IPS-18a (cell line): ENCODE measurements around the gene AGO4.

ENCODE experiments used
- H3K27ac ChIP-seq: one replicate; pipeline ENCODE4 v1.5.1; 2013; ENCODE audit warnings: low read length
- H3K27me3 ChIP-seq: one replicate; pipeline ENCODE4 v1.6.1; 2013; ENCODE audit warnings: mild to moderate bottlenecking, low read length; ENCODE audit not compliant: control insufficient read depth, insufficient read depth
- H3K36me3 ChIP-seq: one replicate; pipeline ENCODE4 v1.6.1; 2013; ENCODE audit warnings: low read depth, low read length; ENCODE audit not compliant: control insufficient read depth
- H3K4me1 ChIP-seq: one replicate; pipeline ENCODE4 v1.6.1; 2013; ENCODE audit warnings: low read depth, low read length; ENCODE audit not compliant: control insufficient read depth
- H3K4me3 ChIP-seq: one replicate; pipeline ENCODE4 v1.5.1; 2013; ENCODE audit warnings: low read length
- H3K9ac ChIP-seq: one replicate; pipeline ENCODE4 v1.6.1; 2013; ENCODE audit warnings: mild to moderate bottlenecking, low read length, moderate library complexity
- H3K9me3 ChIP-seq: one replicate; pipeline ENCODE4 v1.6.1; 2013; ENCODE audit warnings: low read depth, low read length; ENCODE audit not compliant: control insufficient read depth

AGO4 gene

GRCh38 chr1:35832276-35832905 lies 24.6 kb downstream of the AGO4 start:
- H3K36me3 ChIP-seq = peaks cover 29% of the 10 kb centered on the region
- no peak overlapping the region for H3K27ac ChIP-seq

GRCh38 chr1:35833395-35833794 lies 25.6 kb downstream of the AGO4 start:
- Histone ChIP-seq H3K9ac (no peak overlapping the region), H3K4me3 (no peak overlapping the region), H3K4me1 (no peaks in the 10 kb centered on the region), H3K27ac (no peak overlapping the region), H3K27me3 (no peaks in the 10 kb centered on the region), H3K36me3 (peaks cover 26% of the 10 kb centered on the region), H3K9me3 (no peaks in the 10 kb centered on the region)

More at GRCh38 chr1:35832276-35832905, 24.6 kb downstream of the AGO4 start:
- H3K4me3 ChIP-seq = no peak overlapping the region
- H3K9ac ChIP-seq = no peak overlapping the region
- no peaks in the 10 kb centered on the region for H3K4me1 ChIP-seq
- no peaks in the 10 kb centered on the region for H3K27me3 ChIP-seq
- no peaks in the 10 kb centered on the region for H3K9me3 ChIP-seq

- Histone ChIP-seq H3K4me3 (no peak overlapping the region), H3K4me1 (no peaks in the 10 kb centered on the region), H3K27ac (no peak overlapping the region), H3K9ac (no peak overlapping the region), H3K9me3 (no peaks in the 10 kb centered on the region), H3K36me3 (peaks cover 26% of the 10 kb centered on the region), H3K27me3 (no peaks in the 10 kb centered on the region)
Measured at GRCh38 chr1:35834218-35834617, 26.4 kb downstream of the AGO4 start.

- H3K36me3 ChIP-seq = peaks cover 26% of the 10 kb centered on the region
- H3K27me3 ChIP-seq = no peaks in the 10 kb centered on the region
- H3K4me1 ChIP-seq = no peaks in the 10 kb centered on the region
- no peak overlapping the region for H3K9ac ChIP-seq
- no peak overlapping the region for H3K27ac ChIP-seq
- no peak overlapping the region for H3K4me3 ChIP-seq
- no peaks in the 10 kb centered on the region for H3K9me3 ChIP-seq
Measured at GRCh38 chr1:35835398-35835797, 27.6 kb downstream of the AGO4 start.

GRCh38 chr1:35836734-35837133 lies 28.9 kb downstream of the AGO4 start:
- Histone ChIP-seq H3K27me3 (no peaks in the 10 kb centered on the region), H3K9ac (no peak overlapping the region), H3K4me1 (no peaks in the 10 kb centered on the region), H3K36me3 (peaks cover 28% of the 10 kb centered on the region), H3K27ac (no peak overlapping the region), H3K9me3 (no peaks in the 10 kb centered on the region), H3K4me3 (no peak overlapping the region)

- no peak overlapping the region for H3K27ac ChIP-seq
- peaks cover 17% of the 10 kb centered on the region for H3K36me3 ChIP-seq
- H3K4me3 ChIP-seq = no peak overlapping the region
- H3K9ac ChIP-seq = no peak overlapping the region
- no peaks in the 10 kb centered on the region for H3K9me3 ChIP-seq
- no peaks in the 10 kb centered on the region for H3K27me3 ChIP-seq
- H3K4me1 ChIP-seq = no peaks in the 10 kb centered on the region
Measured at GRCh38 chr1:35838693-35839245, 31.0 kb downstream of the AGO4 start.

- Histone ChIP-seq H3K9me3 (no peaks in the 10 kb centered on the region), H3K27ac (no peak overlapping the region), H3K27me3 (no peaks in the 10 kb centered on the region), H3K9ac (no peak overlapping the region), H3K4me1 (no peaks in the 10 kb centered on the region), H3K4me3 (no peak overlapping the region), H3K36me3 (peaks cover 9% of the 10 kb centered on the region)
Measured at GRCh38 chr1:35844826-35845225, 37.0 kb downstream of the AGO4 start.

- Histone ChIP-seq H3K36me3 (peaks cover 9% of the 10 kb centered on the region), H3K27ac (no peak overlapping the region), H3K4me1 (no peaks in the 10 kb centered on the region), H3K9ac (no peak overlapping the region), H3K4me3 (no peak overlapping the region), H3K27me3 (no peaks in the 10 kb centered on the region), H3K9me3 (no peaks in the 10 kb centered on the region)
Measured at GRCh38 chr1:35845766-35846165, 38.0 kb downstream of the AGO4 start.

- H3K27ac ChIP-seq = no peak overlapping the region
Measured at GRCh38 chr1:35847935-35848565, 40.2 kb downstream of the AGO4 start.

GRCh38 chr1:35850051-35850450 lies 42.2 kb downstream of the AGO4 start:
- H3K9ac ChIP-seq = no peak overlapping the region
- no peaks in the 10 kb centered on the region for H3K27me3 ChIP-seq
- H3K4me3 ChIP-seq = no peak overlapping the region
- no peaks in the 10 kb centered on the region for H3K9me3 ChIP-seq
- H3K27ac ChIP-seq = no peak overlapping the region
- no peaks in the 10 kb centered on the region for H3K4me1 ChIP-seq
- H3K36me3 ChIP-seq = peaks cover 18% of the 10 kb centered on the region

More at GRCh38 chr1:35847935-35848565, 40.2 kb downstream of the AGO4 start:
- no peak overlapping the region for H3K4me3 ChIP-seq
- H3K4me1 ChIP-seq = no peaks in the 10 kb centered on the region
- no peaks in the 10 kb centered on the region for H3K27me3 ChIP-seq
- peaks cover 13% of the 10 kb centered on the region for H3K36me3 ChIP-seq
- H3K9ac ChIP-seq = no peak overlapping the region
- no peaks in the 10 kb centered on the region for H3K9me3 ChIP-seq

- H3K9ac ChIP-seq = no peak overlapping the region
- H3K4me1 ChIP-seq = no peaks in the 10 kb centered on the region
- no peak overlapping the region for H3K27ac ChIP-seq
- H3K36me3 ChIP-seq = peaks cover 15% of the 10 kb centered on the region
- H3K9me3 ChIP-seq = no peaks in the 10 kb centered on the region
- no peak overlapping the region for H3K4me3 ChIP-seq
- H3K27me3 ChIP-seq = no peaks in the 10 kb centered on the region
Measured at GRCh38 chr1:35850716-35851115, 42.9 kb downstream of the AGO4 start.
